ENCODE data around the gene MUSTN1.

Gene MUSTN1

GRCh38 chr3:52857864-52858263 is 23.0 kb upstream of the MUSTN1 start:
- Histone ChIP-seq H3F3A (ENCODE audit: low read depth) (no peaks in the 10 kb centered on the region), H3K79me2 (ENCODE audit: insufficient read depth, low read length) (no peaks in the 10 kb centered on the region), H4K20me1 (ENCODE audit: insufficient read depth, low read length, poor library complexity, severe bottlenecking) (no peaks in the 10 kb centered on the region), H3K36me3 (ENCODE audit: insufficient read depth, low read length) (peaks cover 4% of the 10 kb centered on the region; the same call in 1 of the 2 replicates), H2AFZ (ENCODE audit: low read length) (no peak overlapping the region), H3K9me3 (ENCODE audit: insufficient read depth, low read depth, low read length) (no peaks in the 10 kb centered on the region), H3K4me3 (ENCODE audit: low read length, poor library complexity, severe bottlenecking) (no peak overlapping the region), H3K9me2 (replicated peaks; ENCODE audit: low read depth, low read length) (no peaks in the 10 kb centered on the region), H3K4me1 (ENCODE audit: insufficient read depth, low read length, poor library complexity, severe bottlenecking) (no peaks in the 10 kb centered on the region), H3K9ac (ENCODE audit: low read depth, low read length, poor library complexity, severe bottlenecking) (no peak overlapping the region), H3K4me2 (ENCODE audit: low read depth, low read length, poor library complexity, severe bottlenecking) (no peak overlapping the region), H3K27me3 (ENCODE audit: insufficient read depth, low read length, poor library complexity, severe bottlenecking) (no peaks in the 10 kb centered on the region)
- TF ChIP-seq CTCF (conservative IDR thresholded peaks at IDR 0.05; ENCODE audit: low read length) (no peak), EZH2phosphoT487 (IDR thresholded peaks at IDR 0.05; ENCODE audit: borderline replicate concordance) (no peak)

DNA sequence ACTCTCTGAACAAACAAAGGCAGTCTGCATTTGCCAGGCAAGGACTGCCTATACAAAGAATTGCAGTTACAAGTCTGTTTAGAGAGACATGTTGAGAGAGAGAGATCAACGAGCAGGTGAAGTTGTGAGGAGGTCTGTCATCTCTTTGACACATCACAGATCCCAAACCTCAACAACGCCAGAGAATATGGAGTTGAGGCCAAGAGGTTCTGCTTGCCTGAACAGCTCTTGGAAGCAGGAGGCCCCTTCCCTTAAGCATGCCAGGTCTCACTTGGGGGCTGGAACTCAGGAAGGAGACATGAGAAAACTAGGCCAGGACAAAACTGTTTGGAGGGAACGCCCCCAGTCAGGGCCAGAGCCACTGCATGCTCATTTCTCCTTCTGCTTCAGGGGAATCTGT is 22.3 kb upstream of the MUSTN1 start:
- no peaks in the 10 kb centered on the region for H3K9me3 ChIP-seq (ENCODE audit: insufficient read depth, low read depth, low read length)
- peaks cover 8% of the 10 kb centered on the region; the same call in 1 of the 2 replicates for H3K36me3 ChIP-seq (ENCODE audit: insufficient read depth, low read length)
- TF ChIP-seq CTCF (conservative IDR thresholded peaks at IDR 0.05; ENCODE audit: low read length) (no peak), EZH2phosphoT487 (IDR thresholded peaks at IDR 0.05; ENCODE audit: borderline replicate concordance) (no peak)
- no peaks in the 10 kb centered on the region for H3K27me3 ChIP-seq (ENCODE audit: insufficient read depth, low read length, poor library complexity, severe bottlenecking)
- no peak overlapping the region for H3K4me3 ChIP-seq (ENCODE audit: low read length, poor library complexity, severe bottlenecking)
- no peaks in the 10 kb centered on the region for H3F3A ChIP-seq (ENCODE audit: low read depth)
- no peaks in the 10 kb centered on the region for H4K20me1 ChIP-seq (ENCODE audit: insufficient read depth, low read length, poor library complexity, severe bottlenecking)
- H3K4me2 ChIP-seq (ENCODE audit: low read depth, low read length, poor library complexity, severe bottlenecking), result no peak overlapping the region
- no peak overlapping the region for H3K9ac ChIP-seq (ENCODE audit: low read depth, low read length, poor library complexity, severe bottlenecking)
- no peaks in the 10 kb centered on the region for H3K79me2 ChIP-seq (ENCODE audit: insufficient read depth, low read length)
- no peaks in the 10 kb centered on the region for H3K4me1 ChIP-seq (ENCODE audit: insufficient read depth, low read length, poor library complexity, severe bottlenecking)
- no peak overlapping the region for H2AFZ ChIP-seq (ENCODE audit: low read length)
- no peaks in the 10 kb centered on the region for H3K9me2 ChIP-seq (replicated peaks; ENCODE audit: low read depth, low read length)

GRCh38 chr3:52856666-52857065 is 21.8 kb upstream of the MUSTN1 start:
- H2AFZ ChIP-seq (ENCODE audit: low read length), result no peak overlapping the region
- H3K9me3 ChIP-seq (ENCODE audit: insufficient read depth, low read depth, low read length), result no peaks in the 10 kb centered on the region
- H3K4me1 ChIP-seq (ENCODE audit: insufficient read depth, low read length, poor library complexity, severe bottlenecking), result no peaks in the 10 kb centered on the region
- no peak overlapping the region for H3K4me2 ChIP-seq (ENCODE audit: low read depth, low read length, poor library complexity, severe bottlenecking)
- H3K4me3 ChIP-seq (ENCODE audit: low read length, poor library complexity, severe bottlenecking), result no peak overlapping the region
- TF ChIP-seq CTCF (conservative IDR thresholded peaks at IDR 0.05; ENCODE audit: low read length) (no peak), EZH2phosphoT487 (IDR thresholded peaks at IDR 0.05; ENCODE audit: borderline replicate concordance) (no peak)
- no peaks in the 10 kb centered on the region for H3K9me2 ChIP-seq (replicated peaks; ENCODE audit: low read depth, low read length)
- no peaks in the 10 kb centered on the region for H3K79me2 ChIP-seq (ENCODE audit: insufficient read depth, low read length)
- H3K9ac ChIP-seq (ENCODE audit: low read depth, low read length, poor library complexity, severe bottlenecking), result no peak overlapping the region
- no peaks in the 10 kb centered on the region for H4K20me1 ChIP-seq (ENCODE audit: insufficient read depth, low read length, poor library complexity, severe bottlenecking)
- no peaks in the 10 kb centered on the region for H3F3A ChIP-seq (ENCODE audit: low read depth)
- H3K27me3 ChIP-seq (ENCODE audit: insufficient read depth, low read length, poor library complexity, severe bottlenecking), result no peaks in the 10 kb centered on the region
- peaks cover 13% of the 10 kb centered on the region; the same call in 1 of the 2 replicates for H3K36me3 ChIP-seq (ENCODE audit: insufficient read depth, low read length)
